Urinary bladder (tissue), 4 donors: ENCODE measurements around the gene IGFBP1. TPM values are rescaled to one million over a fixed set of nuclear protein-coding genes. Genes with fewer than 3 reads are reported as not detected.

ENCODE experiments used
- DNase-seq: peaks from one replicate; pipeline ENCODE4 v3.0.0-alpha.2; 2015; ENCODE audit errors: extremely low spot score
- H3K27ac ChIP-seq: one replicate; pipeline ENCODE4 v1.5.1; 2013; ENCODE audit warnings: low read depth, mild to moderate bottlenecking, moderate library complexity
- H3K36me3 ChIP-seq: one replicate; pipeline ENCODE4 v1.6.1; 2013; ENCODE audit warnings: mild to moderate bottlenecking, moderate library complexity; ENCODE audit not compliant: insufficient read depth
- H3K4me1 ChIP-seq: one replicate; pipeline ENCODE4 v1.6.1; 2013; ENCODE audit warnings: mild to moderate bottlenecking, moderate library complexity; ENCODE audit not compliant: insufficient read depth
- H3K4me3 ChIP-seq: one replicate; pipeline ENCODE4 v1.5.1; 2013; ENCODE audit warnings: low read depth, low read length
- WGBS: extraction: QIAGEN DNeasy Blood & Tissue Kit; methylation state at CpG from one replicate; pipeline ENCODE4 v1.1.7; 2013; 5-methylcytosine and 5-hydroxymethylcytosine counted together
- polyA plus RNA-seq: library from polyadenylated mRNA; stranded (reverse); fragments of 200-250 nt; gene quantifications from one replicate; pipeline ENCODE4 v1.2.3, GENCODE V29; 2013
- total RNA-seq: library from RNA; depleted of rRNA; stranded (reverse); fragments of >200 nt; gene quantifications from one replicate; pipeline ENCODE4 v1.2.3, GENCODE V29; 2014
- donor health status: healthy with polysubstance abuse.
- donor health status: healthy.

IGFBP1 gene
- total and polyA plus RNA-seq, 2 donors, result 0.04 TPM; not detected in 1

DNA sequence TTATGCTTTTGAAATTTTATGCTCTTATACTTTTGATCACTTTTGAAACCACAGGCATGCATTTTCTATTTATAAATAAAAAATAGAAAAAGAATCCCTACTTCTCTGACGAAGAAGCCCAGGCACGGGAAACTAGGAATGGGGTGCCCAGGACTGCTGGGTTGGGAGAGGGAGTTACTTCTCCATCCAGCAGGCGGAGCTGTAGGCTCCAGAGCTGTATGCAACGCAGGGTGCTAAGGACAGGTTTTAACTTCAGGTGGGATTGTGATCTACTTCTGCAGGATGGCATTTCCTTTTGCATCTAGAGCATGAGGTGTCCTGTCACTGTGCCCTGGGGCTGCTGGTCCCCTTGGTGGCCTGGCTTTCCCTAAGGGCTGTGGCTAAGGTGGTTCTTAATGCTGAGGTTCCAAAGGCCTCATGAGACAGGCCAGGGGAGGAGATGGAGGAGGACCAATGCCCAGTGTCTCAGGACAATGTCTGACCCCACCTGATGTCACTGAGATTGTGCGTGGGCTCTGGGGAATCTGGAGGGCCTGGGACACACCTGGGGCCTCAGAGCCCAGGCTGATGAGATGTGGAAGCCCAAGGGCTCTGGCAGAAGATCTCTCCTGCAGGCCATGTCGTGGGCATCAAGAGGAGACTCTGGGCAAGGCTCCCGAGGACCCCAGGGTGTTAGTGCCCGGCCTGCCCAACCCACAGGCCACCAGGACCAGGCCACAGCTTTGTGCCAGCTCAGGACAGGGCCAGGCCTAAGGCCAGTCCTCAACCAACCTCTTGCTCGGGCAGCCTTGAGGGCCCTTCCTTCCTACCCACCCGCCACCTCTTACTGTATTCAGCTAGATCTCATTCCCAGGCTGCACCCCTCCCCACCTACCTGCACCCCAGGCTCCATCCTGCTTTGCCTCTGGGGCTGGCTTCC lies 15.9 kb upstream of the IGFBP1 start:
- 79% methylated on average over 10 of the region's 10 CpGs for WGBS
- H3K27ac ChIP-seq, result no peak overlapping the region
- DNase-seq, result no peak
- no peaks in the 10 kb centered on the region for H3K4me1 ChIP-seq
- H3K4me3 ChIP-seq, result no peak overlapping the region
- no peaks in the 10 kb centered on the region for H3K36me3 ChIP-seq

DNA sequence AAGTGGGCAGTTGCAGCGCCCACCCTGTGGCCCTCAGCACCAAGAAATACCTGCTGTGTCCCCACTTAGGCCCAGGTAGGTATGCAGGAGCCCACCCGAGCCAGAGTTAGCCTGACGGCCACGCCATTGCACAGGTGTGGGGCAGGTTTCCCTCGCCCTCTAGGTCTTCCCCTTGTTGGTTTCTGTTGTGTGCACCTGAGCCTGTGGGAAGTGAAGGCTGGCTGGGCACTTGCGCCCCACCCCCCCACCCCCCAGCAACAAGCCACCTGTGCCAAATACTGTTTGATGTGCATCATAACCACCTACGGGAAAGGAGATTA lies 15.3 kb upstream of the IGFBP1 start, which contains the start of gene CCDC201:
CCDC201 (minus strand) TSS at position 48 of the 320 bp plus-strand sequence. CDS start 75 bp downstream, outside the sequence.
- H3K36me3 ChIP-seq, result no peaks in the 10 kb centered on the region
- no peaks in the 10 kb centered on the region for H3K4me1 ChIP-seq
- 96% methylated on average over 7 of the region's 7 CpGs for WGBS
- H3K27ac ChIP-seq, result no peak within 1 kb of the TSS
- no peak within 1 kb of the TSS for H3K4me3 ChIP-seq
- DNase-seq, result no peak

DNA sequence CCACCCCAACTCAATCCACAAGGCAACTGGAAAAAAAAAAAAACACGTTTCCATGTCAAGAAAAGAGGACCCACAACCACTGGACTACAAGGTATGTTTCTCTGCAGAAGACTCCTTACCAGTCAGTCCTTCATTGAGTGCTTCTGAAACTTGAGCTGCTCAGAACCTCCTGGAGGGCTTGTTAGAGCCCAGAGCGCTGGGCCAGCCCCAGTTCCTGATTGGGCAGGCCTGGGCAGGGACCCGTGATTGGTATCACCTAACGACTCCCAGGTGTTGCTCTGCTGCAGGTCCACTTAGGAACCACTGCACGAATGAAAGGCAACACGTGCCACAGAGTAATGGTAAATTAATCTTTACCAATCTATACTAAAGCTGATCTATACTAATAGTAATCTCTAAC lies 14.9 kb upstream of the IGFBP1 start:
- no peaks in the 10 kb centered on the region for H3K4me1 ChIP-seq
- no peak for DNase-seq
- H3K27ac ChIP-seq, result no peak overlapping the region
- H3K36me3 ChIP-seq, result no peaks in the 10 kb centered on the region
- H3K4me3 ChIP-seq, result no peak overlapping the region
- 75% methylated on average over 6 of the region's 6 CpGs for WGBS

DNA sequence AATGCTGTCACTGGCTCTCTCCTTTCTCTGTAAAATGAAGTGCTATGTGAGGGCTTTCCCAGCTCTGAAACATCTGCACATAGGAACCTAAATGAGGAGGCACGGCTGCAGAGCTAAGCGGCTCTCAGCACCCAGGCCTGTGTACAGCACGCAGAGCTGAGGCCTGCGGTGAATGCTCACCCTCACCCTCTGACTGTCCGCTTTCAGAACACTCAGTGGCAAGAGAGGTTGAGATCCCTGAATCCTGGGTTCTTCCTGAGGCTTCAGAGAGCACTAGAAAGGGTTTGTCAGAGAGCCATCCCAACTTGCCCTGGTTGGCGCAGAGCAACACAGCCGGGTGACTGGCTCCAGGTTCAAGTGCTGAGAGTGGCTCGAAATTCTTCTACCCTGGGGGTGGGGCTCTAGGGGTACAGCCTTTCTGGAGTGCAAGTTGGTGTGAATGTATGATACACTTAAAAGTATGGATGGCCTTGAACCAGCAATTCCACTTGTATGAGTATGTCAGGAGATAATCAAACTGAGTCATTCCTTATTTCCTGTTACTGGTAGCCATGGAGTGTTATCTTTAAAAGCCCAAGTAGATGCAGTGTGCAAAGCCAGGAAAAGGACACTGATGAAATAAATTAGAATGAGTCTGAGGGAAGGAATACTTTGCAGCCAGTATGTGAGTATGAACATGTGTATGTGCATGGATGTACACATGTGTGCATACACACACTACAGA lies 13.7 kb upstream of the IGFBP1 start:
- H3K27ac ChIP-seq, result no peak overlapping the region
- no peaks in the 10 kb centered on the region for H3K36me3 ChIP-seq
- H3K4me3 ChIP-seq, result no peak overlapping the region
- WGBS, result 92% methylated on average over 8 of the region's 8 CpGs
- no peak for DNase-seq
- no peaks in the 10 kb centered on the region for H3K4me1 ChIP-seq

DNA sequence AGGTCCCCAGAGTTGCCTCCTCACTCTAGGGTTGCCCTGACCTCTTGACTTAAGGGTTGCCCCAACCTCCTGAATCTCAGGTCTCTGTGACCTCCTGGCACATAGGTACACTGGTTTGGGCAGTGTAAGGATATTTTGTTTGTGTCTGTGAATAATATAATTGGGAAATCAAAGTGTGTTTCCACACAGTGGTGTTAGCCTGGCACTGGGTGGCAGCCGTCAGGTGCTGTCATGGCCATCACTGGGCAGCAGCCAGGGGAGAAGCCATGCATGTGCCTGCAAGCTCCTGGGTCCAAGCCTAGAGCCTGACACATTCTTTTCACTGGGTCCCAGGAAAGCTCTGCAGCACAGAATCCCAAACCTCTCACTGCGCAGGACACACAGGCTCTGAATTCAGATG lies 11.8 kb upstream of the IGFBP1 start:
- 92% methylated on average over 2 of the region's 2 CpGs for WGBS
- H3K4me3 ChIP-seq, result no peak overlapping the region
- no peak overlapping the region for H3K27ac ChIP-seq
- H3K4me1 ChIP-seq, result no peaks in the 10 kb centered on the region
- H3K36me3 ChIP-seq, result no peaks in the 10 kb centered on the region
- DNase-seq, result no peak

DNA sequence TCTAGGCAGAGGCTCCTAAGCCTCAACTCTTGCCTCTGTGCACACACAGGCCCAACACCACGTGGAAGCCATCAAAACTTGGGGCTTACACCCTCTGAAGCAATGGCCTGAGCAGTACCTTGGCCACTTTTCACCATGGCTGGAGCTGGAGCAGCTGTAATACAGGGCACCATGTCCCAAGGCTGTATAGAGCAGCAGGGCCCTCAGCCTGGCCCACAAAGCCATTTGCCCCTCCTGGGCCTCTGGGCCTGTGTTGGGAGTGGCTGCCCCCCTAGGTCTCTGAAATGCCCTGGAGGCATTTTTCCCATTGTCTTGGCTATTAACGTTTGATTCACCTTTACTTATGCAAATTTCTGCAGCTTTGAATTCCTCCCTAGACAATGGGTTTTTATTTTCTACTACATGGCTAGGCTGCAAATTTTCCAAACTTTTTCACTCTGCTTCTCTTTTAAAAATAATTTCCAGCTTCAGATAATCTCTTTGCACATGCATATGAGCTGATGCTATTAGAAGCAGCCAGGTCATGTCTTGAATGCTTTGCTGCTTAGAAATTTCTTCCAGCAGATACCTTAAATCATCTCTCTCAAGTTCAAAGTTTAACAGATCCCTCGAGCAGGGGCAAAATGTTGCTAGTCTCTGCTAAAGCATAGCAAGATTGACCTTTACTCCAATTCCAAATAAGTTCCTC lies 9.7 kb upstream of the IGFBP1 start:
- WGBS, result 51% methylated on average over 3 of the region's 3 CpGs
- Histone ChIP-seq H3K4me3 (no peak overlapping the region), H3K4me1 (no peaks in the 10 kb centered on the region), H3K27ac (no peak overlapping the region), H3K36me3 (no peaks in the 10 kb centered on the region)
- DNase-seq, result no peak

DNA sequence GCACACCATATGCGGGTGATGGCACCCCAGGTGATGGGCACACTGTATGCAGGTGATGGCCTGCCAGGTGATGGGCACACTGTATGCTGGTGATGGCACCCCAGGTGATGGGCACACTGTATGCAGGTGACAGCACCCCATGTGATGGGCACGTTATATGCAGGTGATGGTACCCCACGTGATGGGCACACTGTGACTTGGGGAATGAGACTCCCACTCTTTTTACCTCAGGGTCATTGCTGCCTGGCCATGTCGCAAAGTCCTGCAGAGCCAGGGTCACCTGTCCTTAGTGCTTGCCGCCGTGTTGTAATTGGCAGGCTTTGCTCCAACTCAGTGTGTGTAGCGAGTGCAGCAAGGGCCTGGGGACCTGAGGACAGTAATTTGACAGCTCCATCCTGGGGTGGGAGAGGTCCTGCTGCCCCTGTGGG lies 7.8 kb upstream of the IGFBP1 start:
- DNase-seq, result no peak
- H3K4me3 ChIP-seq, result no peak overlapping the region
- H3K4me1 ChIP-seq, result no peaks in the 10 kb centered on the region
- WGBS, result 93% methylated on average over 7 of the region's 7 CpGs
- H3K36me3 ChIP-seq, result no peaks in the 10 kb centered on the region
- no peak overlapping the region for H3K27ac ChIP-seq

DNA sequence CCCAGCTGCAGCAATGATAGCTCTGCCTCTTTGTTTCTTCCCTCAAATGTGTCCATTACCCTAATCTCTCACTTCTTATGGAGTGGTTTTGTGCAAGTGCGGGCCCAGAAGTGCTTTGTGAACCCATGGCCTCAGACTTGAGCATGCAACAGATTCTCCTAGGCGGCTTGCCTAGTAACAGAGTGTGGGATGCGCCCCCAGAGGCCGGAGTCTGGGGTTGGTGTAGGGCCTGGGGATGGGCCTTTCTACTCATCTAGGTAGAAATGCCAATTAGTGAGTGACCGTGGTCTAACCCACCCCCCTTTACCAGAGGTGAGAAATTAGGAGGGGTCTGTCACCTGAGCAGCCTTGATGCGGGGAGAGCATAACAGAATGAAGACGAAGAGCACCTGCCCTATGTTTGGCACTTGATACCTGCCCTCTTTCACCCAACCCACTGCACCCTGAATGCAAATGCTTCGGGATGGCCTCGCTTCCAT lies 7.0 kb upstream of the IGFBP1 start:
- no peaks in the 10 kb centered on the region for H3K36me3 ChIP-seq
- H3K4me1 ChIP-seq, result no peaks in the 10 kb centered on the region
- 91% methylated on average over 9 of the region's 9 CpGs for whole genome bisulfite sequencing
- H3K4me3 ChIP-seq, result no peak overlapping the region
- no peak for DNase-seq
- H3K27ac ChIP-seq, result no peak overlapping the region

DNA sequence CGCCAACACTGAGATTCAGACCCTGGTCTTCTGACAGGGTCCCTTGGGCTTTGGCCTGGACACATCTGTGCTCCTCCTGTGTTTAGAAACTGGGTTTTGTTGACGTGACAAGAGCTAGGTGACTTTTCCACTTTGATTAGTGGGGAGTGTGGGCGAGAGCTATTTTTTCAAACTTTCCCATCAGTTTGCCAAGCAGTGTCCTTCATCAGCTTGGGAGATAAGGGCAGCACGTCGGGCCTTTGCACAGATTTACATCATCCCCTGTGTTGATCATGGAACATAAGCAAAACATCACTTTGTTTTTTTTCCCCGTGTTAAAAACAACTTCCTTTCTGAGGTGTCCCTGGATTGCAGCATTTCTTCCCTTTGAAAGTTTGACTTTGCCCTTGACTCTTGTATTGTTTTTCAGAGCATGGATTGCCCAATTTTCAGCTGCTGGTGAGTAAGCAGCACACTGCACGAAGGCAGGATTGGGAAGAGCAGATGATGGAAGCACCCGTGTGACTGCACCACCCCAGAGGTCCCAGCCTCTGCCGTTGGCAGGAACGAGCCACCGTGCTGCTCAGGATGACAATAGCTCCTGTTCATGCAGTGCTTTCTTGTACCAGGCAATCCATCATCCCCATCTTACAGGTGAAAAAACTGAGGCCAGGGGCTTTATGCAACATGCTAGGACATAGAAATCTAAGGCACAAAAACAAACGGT lies 6.4 kb upstream of the IGFBP1 start:
- Histone ChIP-seq H3K27ac (no peak overlapping the region), H3K36me3 (no peaks in the 10 kb centered on the region), H3K4me1 (no peaks in the 10 kb centered on the region), H3K4me3 (no peak overlapping the region)
- WGBS, result 74% methylated on average over 12 of the region's 12 CpGs
- no peak for DNase-seq

DNA sequence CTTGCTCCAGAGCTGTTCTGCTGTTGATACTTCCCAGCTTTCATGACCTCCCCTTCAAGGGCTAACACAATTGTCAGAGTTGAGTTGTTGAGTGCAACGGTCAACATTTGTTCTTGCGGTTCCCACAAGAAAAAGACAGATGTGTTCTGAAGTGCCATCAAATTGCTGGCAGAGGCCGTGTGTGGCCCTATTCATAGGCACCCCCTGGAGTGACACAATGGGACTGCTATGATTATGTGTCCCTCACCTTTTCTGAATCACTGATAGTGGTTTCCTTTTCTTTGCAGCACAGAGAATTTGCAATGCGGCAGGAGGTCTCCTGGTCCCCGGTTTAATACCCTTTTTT lies 5.8 kb upstream of the IGFBP1 start:
- H3K4me3 ChIP-seq, result no peak overlapping the region
- 75% methylated on average over 5 of the region's 5 CpGs for WGBS
- no peaks in the 10 kb centered on the region for H3K36me3 ChIP-seq
- H3K27ac ChIP-seq, result no peak overlapping the region
- no peak for DNase-seq
- H3K4me1 ChIP-seq, result no peaks in the 10 kb centered on the region

DNA sequence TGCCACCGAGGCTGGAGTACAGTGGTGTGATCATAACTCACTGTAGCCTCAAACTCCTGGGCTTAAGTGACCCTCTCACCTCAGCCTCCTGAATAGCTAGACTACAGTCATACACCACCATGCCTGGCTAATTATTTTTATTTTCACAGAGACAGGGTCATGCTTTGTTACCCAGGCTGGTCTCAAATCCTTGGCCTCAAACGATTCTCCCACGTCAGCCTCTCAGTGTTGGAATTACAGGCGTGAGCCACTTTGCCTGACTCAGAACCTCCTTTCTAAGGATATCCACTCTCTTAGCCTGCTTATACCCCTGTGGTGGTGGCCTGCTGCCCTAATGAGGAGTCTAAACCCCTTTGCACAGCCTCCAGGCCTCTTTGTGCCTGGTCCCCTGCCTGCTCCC lies 4.2 kb upstream of the IGFBP1 start:
- DNase-seq, result no peak
- no peak overlapping the region for H3K4me3 ChIP-seq
- no peaks in the 10 kb centered on the region for H3K4me1 ChIP-seq
- H3K27ac ChIP-seq, result no peak overlapping the region
- WGBS, result 87% methylated on average over 4 of the region's 4 CpGs
- H3K36me3 ChIP-seq, result no peaks in the 10 kb centered on the region

DNA sequence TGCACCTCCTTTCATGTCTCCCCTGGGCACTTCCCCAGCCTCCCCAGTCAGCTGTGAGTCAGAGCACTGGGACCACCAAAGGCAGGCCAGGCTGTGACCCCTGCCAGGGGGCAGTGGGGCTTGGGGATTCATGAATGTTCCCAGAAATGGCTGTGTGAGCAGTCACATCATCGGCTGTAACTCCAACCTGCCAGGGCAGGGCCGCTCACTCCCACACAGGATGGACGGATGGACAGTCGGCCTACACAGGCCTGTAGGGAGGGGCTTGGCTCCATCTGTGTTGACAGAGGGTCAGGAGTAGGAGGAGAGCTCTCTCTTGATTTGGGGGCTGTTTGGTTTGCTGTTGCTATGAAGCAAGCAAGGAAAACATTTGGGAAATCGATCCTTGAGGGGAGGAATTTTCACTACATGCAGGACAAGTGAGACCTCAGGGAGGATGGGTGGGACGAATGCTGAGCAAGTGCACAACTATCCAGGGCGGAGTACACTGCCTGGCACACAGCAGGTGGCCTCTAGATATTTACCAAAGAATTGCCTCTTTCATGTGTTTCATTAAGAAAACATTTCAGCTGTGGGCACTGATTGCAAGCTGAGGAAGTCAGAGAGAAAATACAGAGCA lies 2.9 kb upstream of the IGFBP1 start:
- Histone ChIP-seq H3K4me3 (no peak overlapping the region), H3K27ac (no peak overlapping the region), H3K4me1 (no peaks in the 10 kb centered on the region), H3K36me3 (no peaks in the 10 kb centered on the region)
- DNase-seq, result no peak
- 79% methylated on average over 7 of the region's 7 CpGs for WGBS
